ENCODE data around the gene RSPH6A. TPM values are rescaled to one million over a fixed set of nuclear protein-coding genes. Genes with fewer than 3 reads are reported as not detected.
A peak's percentile ranks its signal among the peaks of the same experiment; 100 is the strongest.

The RSPH6A gene
- not detected for total RNA-seq

- Histone ChIP-seq H3K27me3 (no peaks in the 10 kb centered on the region), H3K9me3 (no peaks in the 10 kb centered on the region), H3K27ac (peak within 1 kb of the TSS; percentile 60), H3K4me3 (peak within 1 kb of the TSS; percentile 43 to 49), H3K4me1 (peaks cover 18% of the 10 kb centered on the region), H3K36me3 (no peaks in the 10 kb centered on the region)
- TF ChIP-seq POLR2A (IDR thresholded peaks at IDR 0.05) (no peak), CTCF (IDR thresholded peaks at IDR 0.05) (no peak), POLR2AphosphoS5 (IDR thresholded peaks at IDR 0.05; ENCODE audit: insufficient read depth in 1 of 2, low read depth in 1 of 2) (no peak)
- DNase-seq (ENCODE audit: extremely low spot score in 2 of 2): peak in 1 of 2 donors; percentile 79
- intact Hi-C loops (cut with DNase I): loop anchor here (10.0 kb wide), 2 partner anchors 70 to 200 kb away; partner anchors contain the start of gene IRF2BP1
Observed at GRCh38 chr19:45814851-45815480, at the start of gene RSPH6A. RSPH6A (minus strand) TSS chr19:45815308; CDS start chr19:45815176, 132 bp downstream.

GRCh38 chr19:45864629-45865082 lies 49.5 kb upstream of the RSPH6A start:
- peaks cover 10% of the 10 kb centered on the region for H3K27me3 ChIP-seq
- H3K9me3 ChIP-seq: no peaks in the 10 kb centered on the region
- intact Hi-C loops (cut with DNase I): no loop called here
- DNase-seq (ENCODE audit: extremely low spot score in 2 of 2): no peak
- TF ChIP-seq CTCF (IDR thresholded peaks at IDR 0.05) (no peak), POLR2A (IDR thresholded peaks at IDR 0.05) (no peak)
- H3K27ac ChIP-seq: no peak overlapping the region
- H3K36me3 ChIP-seq: no peaks in the 10 kb centered on the region
- peaks cover 33% of the 10 kb centered on the region for H3K4me1 ChIP-seq
- peak overlapping the region; percentile 96 to 98 for H3K4me3 ChIP-seq

GRCh38 chr19:45863840-45864628 lies 48.9 kb upstream of the RSPH6A start, which contains the start of gene FOXA3:
FOXA3 (plus strand) TSS chr19:45864326; CDS start chr19:45864457, 131 bp downstream.
- no peak for TF ChIP-seq POLR2A (IDR thresholded peaks at IDR 0.05)
- TF ChIP-seq CTCF (IDR thresholded peaks at IDR 0.05): peak; percentile 28 to 40 (median 38)
- TF ChIP-seq POLR2AphosphoS5 (IDR thresholded peaks at IDR 0.05; ENCODE audit: insufficient read depth in 1 of 2, low read depth in 1 of 2): no peak
- H3K27ac ChIP-seq: no peak within 1 kb of the TSS
- peak within 1 kb of the TSS; percentile 96 to 98 for H3K4me3 ChIP-seq
- no peaks in the 10 kb centered on the region for H3K9me3 ChIP-seq
- intact Hi-C loops (cut with DNase I): no loop called here
- H3K36me3 ChIP-seq: peaks cover 0 to 4% of the 10 kb centered on the region in 2 donors
- peak in 1 of 2 donors; percentile 82 for DNase-seq (ENCODE audit: extremely low spot score in 2 of 2)
- H3K27me3 ChIP-seq: peaks cover 10% of the 10 kb centered on the region
- H3K4me1 ChIP-seq: peaks cover 33% of the 10 kb centered on the region

DNA sequence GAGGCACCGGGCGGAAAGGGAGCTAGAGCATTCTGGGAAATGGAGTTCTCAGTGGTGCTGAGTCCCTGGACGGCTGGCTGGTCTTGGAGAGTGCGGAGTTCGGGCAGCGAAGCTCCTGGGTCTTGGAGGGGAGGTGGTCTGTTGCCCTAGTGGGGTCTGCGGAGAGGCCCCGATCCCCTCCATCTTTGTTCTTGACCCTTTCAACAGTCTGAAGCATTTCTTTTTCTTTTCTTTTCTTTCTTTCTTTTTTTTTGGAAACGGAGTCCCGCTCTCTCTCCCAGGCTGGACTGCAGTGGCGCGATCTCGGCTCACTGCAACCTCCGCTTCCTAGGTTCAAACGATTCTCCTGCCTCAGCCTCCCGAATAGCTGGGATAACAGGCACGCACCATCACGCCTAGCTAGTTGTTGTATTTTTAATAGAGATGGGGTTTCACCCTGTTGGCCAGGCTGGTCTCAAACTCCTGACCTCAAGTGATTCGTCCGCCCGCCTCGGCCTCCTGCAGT lies 48.3 kb upstream of the RSPH6A start:
- H3K36me3 ChIP-seq: peaks cover 0 to 6% of the 10 kb centered on the region in 2 donors
- H3K27ac ChIP-seq: no peak overlapping the region
- peaks cover 33% of the 10 kb centered on the region for H3K4me1 ChIP-seq
- peaks cover 10% of the 10 kb centered on the region for H3K27me3 ChIP-seq
- TF ChIP-seq POLR2AphosphoS5 (IDR thresholded peaks at IDR 0.05; ENCODE audit: insufficient read depth in 1 of 2, low read depth in 1 of 2): no peak
- no peak for TF ChIP-seq POLR2A (IDR thresholded peaks at IDR 0.05)
- no peak for TF ChIP-seq CTCF (IDR thresholded peaks at IDR 0.05)
- DNase-seq (ENCODE audit: extremely low spot score in 2 of 2): no peak
- intact Hi-C loops (cut with DNase I): no loop called here
- peak overlapping the region; percentile 96 to 98 for H3K4me3 ChIP-seq
- H3K9me3 ChIP-seq: no peaks in the 10 kb centered on the region
